Measurements from ENCODE around the gene CLCF1. TPM values are rescaled to one million over a fixed set of nuclear protein-coding genes. Genes with fewer than 3 reads are reported as not detected.

Gene CLCF1
- total RNA-seq, 2 experiments from 2014 or later, result 0.79 to 0.81 TPM

- peaks cover 56% of the 10 kb centered on the region for H3K36me3 Mint-ChIP-seq (ENCODE audit: low read depth)
- H3K9me3 Mint-ChIP-seq, result no peaks in the 10 kb centered on the region
- DNase-seq (peak; percentile 91), ATAC-seq (peak; percentile 73)
- TF ChIP-seq CTCF (IDR thresholded peaks at IDR 0.05), result peak; percentile 46
- peak within 1 kb of the TSS; percentile 86 for H3K27ac Mint-ChIP-seq
- intact Hi-C loops (cut with micrococcal nuclease), result loop anchor here (10.0 kb wide), 1 partner anchor 83 kb away; the partner anchor contains the start of gene AIP
- CTCF ChIA-PET, result interaction anchor here (0.7 to 3.5 kb wide), 21 partner anchors 10 to 182 kb away, joined by 3 to 21 read pairs (median 6); partner anchors contain the start of genes GSTP1, PITPNM1, POLD4 and PTPRCAP
- no peaks in the 10 kb centered on the region for H3K27me3 Mint-ChIP-seq
- POLR2A ChIA-PET, result interaction anchor here (0.6 to 6.6 kb wide), 20 partner anchors 10 to 178 kb away, joined by 3 to 130 read pairs (median 4); partner anchors contain the start of genes AIP, PITPNM1, PTPRCAP and RAD9A
- H3K4me3 Mint-ChIP-seq, result peak within 1 kb of the TSS; percentile 87
- peaks cover 40% of the 10 kb centered on the region for H3K4me1 Mint-ChIP-seq (ENCODE audit: low read depth)
Measured at GRCh38 chr11:67401495-67402191, 28.2 kb upstream of the CLCF1 start, which contains the start of gene PPP1CA. Gene PPP1CA (minus strand): TSS chr11:67401858. CDS start chr11:67401782, 76 bp downstream.

- DNase-seq (peak; percentile 45), ATAC-seq (peak; percentile 1)
- Mint-ChIP-seq H3K36me3 (ENCODE audit: low read depth) (peaks cover 50% of the 10 kb centered on the region), H3K27ac (peak overlapping the region; percentile 84), H3K9me3 (no peaks in the 10 kb centered on the region), H3K27me3 (no peaks in the 10 kb centered on the region), H3K4me3 (peak overlapping the region; percentile 86), H3K4me1 (ENCODE audit: low read depth) (peaks cover 40% of the 10 kb centered on the region)
- intact Hi-C loops (cut with micrococcal nuclease), result loop anchor here (10.0 kb wide), 1 partner anchor 84 kb away; the partner anchor contains the start of gene AIP
- TF ChIP-seq CTCF (IDR thresholded peaks at IDR 0.05), result no peak
- CTCF ChIA-PET, result interaction anchor here (0.7 to 3.5 kb wide), 20 partner anchors 9 to 246 kb away, joined by 3 to 21 read pairs (median 6); partner anchors contain the start of genes PITPNM1, POLD4, PTPRCAP and RAD9A
- POLR2A ChIA-PET, result interaction anchor here (0.7 to 7.9 kb wide), 20 partner anchors 7 to 179 kb away, joined by 3 to 130 read pairs (median 5); partner anchors contain the start of genes AIP, PITPNM1, PTPRCAP and RAD9A
Measured at GRCh38 chr11:67400942-67401494, 27.6 kb upstream of the CLCF1 start.

- Mint-ChIP-seq H3K4me3 (peak overlapping the region; percentile 86), H3K27me3 (no peaks in the 10 kb centered on the region), H3K4me1 (ENCODE audit: low read depth) (peaks cover 40% of the 10 kb centered on the region), H3K9me3 (no peaks in the 10 kb centered on the region), H3K36me3 (ENCODE audit: low read depth) (peaks cover 45% of the 10 kb centered on the region), H3K27ac (peak overlapping the region; percentile 84)
- ATAC-seq (no peak), DNase-seq (peak; percentile 54)
- ChIA-PET CTCF (interaction anchor here (0.7 to 2.8 kb wide), 10 partner anchors 9 to 247 kb away, joined by 3 to 18 read pairs (median 7); partner anchors contain the start of genes PITPNM1, POLD4, PTPRCAP and RAD9A), POLR2A (interaction anchor here (0.9 to 7.9 kb wide), 17 partner anchors 8 to 160 kb away, joined by 3 to 130 read pairs (median 6); partner anchors contain the start of genes AIP, PTPRCAP, RAD9A and TMEM134)
- intact Hi-C loops (cut with micrococcal nuclease), result loop anchor here (10.0 kb wide), 1 partner anchor 84 kb away; the partner anchor contains the start of gene AIP
- no peak for TF ChIP-seq CTCF (IDR thresholded peaks at IDR 0.05)
Measured at GRCh38 chr11:67400251-67400941, 27.0 kb upstream of the CLCF1 start.

GRCh38 chr11:67398661-67399563, 25.5 kb upstream of the CLCF1 start:
- H3K27me3 Mint-ChIP-seq, result no peaks in the 10 kb centered on the region
- ChIA-PET CTCF (interaction anchor here (2.7 kb wide), 1 partner anchor 7 kb away, joined by 18 read pairs; the partner anchor contains the start of gene RAD9A), POLR2A (interaction anchor here (1.1 to 7.9 kb wide), 6 partner anchors 9 to 96 kb away, joined by 3 to 130 read pairs (median 10); partner anchors contain the start of gene PTPRCAP)
- H3K4me3 Mint-ChIP-seq, result peak overlapping the region; percentile 36
- DNase-seq (no peak), ATAC-seq (no peak)
- peak overlapping the region; percentile 46 for H3K27ac Mint-ChIP-seq
- TF ChIP-seq CTCF (IDR thresholded peaks at IDR 0.05), result no peak
- intact Hi-C loops (cut with micrococcal nuclease), result no loop called here
- peaks cover 40% of the 10 kb centered on the region for H3K36me3 Mint-ChIP-seq (ENCODE audit: low read depth)
- H3K9me3 Mint-ChIP-seq, result no peaks in the 10 kb centered on the region
- H3K4me1 Mint-ChIP-seq (ENCODE audit: low read depth), result peaks cover 41% of the 10 kb centered on the region
